Caco-2 (cell line): ENCODE data around the gene SIAE. TPM values are rescaled to one million over a fixed set of nuclear protein-coding genes. Genes with fewer than 3 reads are reported as not detected.
A peak's percentile ranks its signal among the peaks of the same experiment; 100 is the strongest.

Experiments used
- BruUV-seq: library from RNA; stranded (reverse); fragments of 400-500 nt; replicated peaks from 2 replicates; lab custom pipeline; 2021; lab: Mats Ljungman, UMichigan
- CTCF ChIA-PET: fragments of 300-600 bp; sonication (Branson Sonifier 250); formaldehyde crosslinking; loops from one replicate; lab custom pipeline; 2022; ENCODE audit warnings: antibody characterized with exemption; lab: Charles Lee
- POLR2A ChIA-PET: fragments of 300-600 bp; sonication (Branson Sonifier 250); formaldehyde crosslinking; loops from one replicate; lab custom pipeline; 2022; ENCODE audit warnings: antibody characterized with exemption; lab: Charles Lee
- DNase-seq, 2 experiments: peaks; one replicate each; pipeline versions ENCODE4 v3.0.0 to v3.0.0-alpha.2; 2020 to 2022
- H3K27me3 ChIP-seq: replicated peaks from 2 replicates; pipeline ENCODE4 v1.6.0; 2011; ENCODE audit warnings: low read length; ENCODE audit not compliant: control insufficient read depth, insufficient read depth
- H3K36me3 ChIP-seq: 2 replicates; pipeline ENCODE4 v1.5.1; 2011; ENCODE audit warnings: low read length; ENCODE audit not compliant: control insufficient read depth, insufficient read depth
- H3K4me1 ChIP-seq: fragments of 250-450 bp; sonication (Bioruptor Pico); 2 replicates; pipeline ENCODE4 v1.5.1; 2020; ENCODE audit warnings: mild to moderate bottlenecking
- H3K4me3 ChIP-seq: 2 replicates; pipeline ENCODE4 v1.5.1; 2011; ENCODE audit warnings: low read depth, mild to moderate bottlenecking, control low read depth, low read length
- H3K9me3 ChIP-seq: fragments of 250-450 bp; sonication (Bioruptor Pico); 2 replicates; pipeline ENCODE4 v1.5.1; 2020; ENCODE audit warnings: mild to moderate bottlenecking, moderate library complexity
- H3K27ac Mint-ChIP-seq: one replicate; pipeline ENCODE4 v1.8.0; 2022; ENCODE audit warnings: mixed read lengths; ENCODE audit not compliant: unreplicated experiment
- H3K27me3 Mint-ChIP-seq: one replicate; pipeline ENCODE4 v1.8.0; 2022; ENCODE audit warnings: mixed read lengths; ENCODE audit not compliant: insufficient read depth, unreplicated experiment
- H3K36me3 Mint-ChIP-seq: one replicate; pipeline ENCODE4 v1.8.0; 2022; ENCODE audit warnings: mild to moderate bottlenecking, mixed read lengths; ENCODE audit not compliant: insufficient read depth, unreplicated experiment
- H3K4me1 Mint-ChIP-seq: one replicate; pipeline ENCODE4 v1.8.0; 2022; ENCODE audit warnings: low read depth, mixed read lengths; ENCODE audit not compliant: unreplicated experiment
- H3K4me3 Mint-ChIP-seq: one replicate; pipeline ENCODE4 v1.8.0; 2022; ENCODE audit warnings: mild to moderate bottlenecking, moderate library complexity, mixed read lengths; ENCODE audit not compliant: unreplicated experiment
- H3K9me3 Mint-ChIP-seq: one replicate; pipeline ENCODE4 v1.8.0; 2022; ENCODE audit warnings: mixed read lengths; ENCODE audit not compliant: unreplicated experiment
- CTCF ChIP-seq, 2 experiments: fragments of 200-600 bp in 1 of 2; IDR thresholded peaks; 1 replicate in 1 of 2; 2 replicates in 1 of 2; pipeline versions ENCODE4 v1.5.1 to v1.8.0; 2011 to 2022; ENCODE audit warnings: antibody characterized with exemption in 1 of 2, control low read depth in 1 of 2, inconsistent platforms in 1 of 2, low read depth in 1 of 2, low read length in 1 of 2, mild to moderate bottlenecking in 1 of 2, moderate library complexity in 1 of 2; ENCODE audit not compliant: insufficient read depth in 1 of 2, severe bottlenecking in 1 of 2, unreplicated experiment in 1 of 2
- intact Hi-C: fragments of 100-400 bp; cut with micrococcal nuclease; formaldehyde crosslinking; loops from one replicate; pipeline ENCODE4 v1.10.0; 2022; ENCODE audit not compliant: unreplicated experiment
- total RNA-seq: library from RNA; stranded (reverse); gene quantifications from 2 replicates; pipeline ENCODE4 v1.2.3, GENCODE V29; 2022

SIAE gene
- total RNA-seq, 1 experiment from 2014 or later, result 33.7 TPM

DNA sequence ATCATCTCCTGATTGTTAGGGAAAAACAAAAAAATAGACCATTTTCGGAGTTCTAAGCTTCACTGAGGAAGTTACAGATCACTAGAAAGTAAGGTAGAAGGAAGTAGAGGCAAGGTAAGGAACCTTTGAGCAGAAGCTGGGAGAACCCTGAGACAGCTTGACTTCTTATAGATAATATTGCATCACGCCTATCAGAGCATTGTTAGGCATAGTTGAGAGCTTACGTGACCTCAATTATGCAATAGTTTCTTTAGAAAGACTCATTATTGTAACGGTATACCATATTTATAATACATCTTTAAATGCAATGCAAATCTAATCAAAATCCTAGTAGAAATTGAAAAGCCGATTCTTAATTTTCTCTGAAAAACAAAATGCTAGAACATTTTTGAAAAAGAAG, 46.0 kb downstream of the SIAE start:
- DNase-seq, result no peak
- peaks cover 10% of the 10 kb centered on the region for H3K36me3 ChIP-seq
- H3K9me3 ChIP-seq, result no peaks in the 10 kb centered on the region
- H3K4me1 Mint-ChIP-seq, result peaks cover 10% of the 10 kb centered on the region
- peaks cover 74% of the 10 kb centered on the region for H3K36me3 Mint-ChIP-seq
- no peak overlapping the region for H3K4me3 ChIP-seq
- no peak for TF ChIP-seq CTCF (IDR thresholded peaks at IDR 0.05; ENCODE audit: insufficient read depth in 1 of 2, low read depth in 1 of 2, low read length in 1 of 2, severe bottlenecking in 1 of 2, unreplicated experiment in 1 of 2)
- no TSS peak for BruUV-seq
- no peaks in the 10 kb centered on the region for H3K9me3 Mint-ChIP-seq
- no peaks in the 10 kb centered on the region for H3K27me3 Mint-ChIP-seq
- H3K4me3 Mint-ChIP-seq, result no peak overlapping the region
- POLR2A ChIA-PET, result no interaction called here
- CTCF ChIA-PET, result interaction anchor here (1.3 kb wide), 1 partner anchor 17 kb away, joined by 4 read pairs; no protein-coding TSS in a partner anchor
- H3K27me3 ChIP-seq, result no peaks in the 10 kb centered on the region
- no peak overlapping the region for H3K27ac Mint-ChIP-seq
- intact Hi-C loops, result no loop called here
- H3K4me1 ChIP-seq, result peaks cover 6% of the 10 kb centered on the region

DNA sequence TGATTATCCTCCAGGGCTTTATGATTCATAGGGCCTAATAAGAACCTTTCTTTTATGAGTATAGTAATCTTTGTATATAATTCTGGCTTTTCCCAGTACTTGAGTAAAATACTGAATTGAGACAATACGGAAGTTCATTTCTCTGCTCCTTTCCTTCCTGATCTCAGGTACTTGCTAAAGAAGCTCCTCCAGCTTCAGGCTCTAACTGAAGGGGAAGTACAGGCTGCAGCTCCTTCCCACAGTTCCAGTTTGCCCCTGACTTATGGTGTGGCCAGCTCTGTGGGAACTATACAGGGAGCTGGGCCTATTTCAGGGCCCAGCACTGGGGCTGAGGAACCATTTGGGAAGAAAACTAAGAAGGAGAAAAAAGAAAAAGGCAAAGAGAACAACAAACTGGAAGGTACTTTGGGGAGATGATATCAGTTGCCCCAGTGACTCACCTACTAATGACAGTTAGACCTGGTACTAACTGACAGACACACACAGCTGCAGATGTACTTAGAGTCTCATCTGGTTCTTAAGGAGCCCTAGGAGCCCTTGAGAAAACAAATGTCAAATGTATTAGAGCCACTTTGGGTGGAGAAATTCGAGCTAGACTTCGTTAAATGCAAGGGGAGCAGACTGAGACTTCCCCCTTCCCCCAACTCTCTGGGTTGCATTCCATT, 47.9 kb downstream of the SIAE start:
- POLR2A ChIA-PET, result no interaction called here
- BruUV-seq, result no TSS peak
- no peak for TF ChIP-seq CTCF (IDR thresholded peaks at IDR 0.05; ENCODE audit: insufficient read depth in 1 of 2, low read depth in 1 of 2, low read length in 1 of 2, severe bottlenecking in 1 of 2, unreplicated experiment in 1 of 2)
- DNase-seq, result no peak
- no peaks in the 10 kb centered on the region for H3K27me3 Mint-ChIP-seq
- peaks cover 60% of the 10 kb centered on the region for H3K36me3 Mint-ChIP-seq
- CTCF ChIA-PET, result no interaction called here
- H3K9me3 ChIP-seq, result no peaks in the 10 kb centered on the region
- peaks cover 10% of the 10 kb centered on the region for H3K36me3 ChIP-seq
- intact Hi-C loops, result no loop called here
- no peak overlapping the region for H3K4me3 ChIP-seq
- H3K27me3 ChIP-seq, result no peaks in the 10 kb centered on the region
- H3K4me1 Mint-ChIP-seq, result peaks cover 18% of the 10 kb centered on the region
- H3K4me3 Mint-ChIP-seq, result no peak overlapping the region
- peaks cover 14% of the 10 kb centered on the region for H3K4me1 ChIP-seq
- peak overlapping the region; percentile 45 for H3K27ac Mint-ChIP-seq
- no peaks in the 10 kb centered on the region for H3K9me3 Mint-ChIP-seq

- peak overlapping the region; percentile 98 for H3K27ac Mint-ChIP-seq
- peaks cover 24% of the 10 kb centered on the region for H3K4me1 ChIP-seq
- peaks cover 31% of the 10 kb centered on the region for H3K4me1 Mint-ChIP-seq
- intact Hi-C loops, result no loop called here
- no peak for DNase-seq
- peaks cover 10% of the 10 kb centered on the region for H3K36me3 ChIP-seq
- peaks cover 11% of the 10 kb centered on the region for H3K9me3 Mint-ChIP-seq
- no peak for TF ChIP-seq CTCF (IDR thresholded peaks at IDR 0.05; ENCODE audit: insufficient read depth in 1 of 2, low read depth in 1 of 2, low read length in 1 of 2, severe bottlenecking in 1 of 2, unreplicated experiment in 1 of 2)
- CTCF ChIA-PET, result interaction anchor here (0.6 to 1.5 kb wide), 2 partner anchors 8 to 85 kb away, joined by 3 to 7 read pairs; no protein-coding TSS in a partner anchor
- no peaks in the 10 kb centered on the region for H3K27me3 ChIP-seq
- no peaks in the 10 kb centered on the region for H3K27me3 Mint-ChIP-seq
- H3K4me3 Mint-ChIP-seq, result peak overlapping the region; percentile 99
- H3K9me3 ChIP-seq, result no peaks in the 10 kb centered on the region
- BruUV-seq, result no TSS peak
- peaks cover 49% of the 10 kb centered on the region for H3K36me3 Mint-ChIP-seq
- H3K4me3 ChIP-seq, result peak overlapping the region; percentile 80
- POLR2A ChIA-PET, result interaction anchor here (0.6 to 1.7 kb wide), 2 partner anchors 123 to 968 kb away, joined by 3 to 7 read pairs; no protein-coding TSS in a partner anchor
Observed at GRCh38 chr11:124623861-124624525, 49.5 kb downstream of the SIAE start.
